ENCODE results near the gene FLNB. TPM values are rescaled to one million over a fixed set of nuclear protein-coding genes. Genes with fewer than 3 reads are reported as not detected.
"Not testable (repeated sequence)": the region's sequence is repeated elsewhere in the genome, so short reads cannot be mapped to it uniquely, and the experiment has no call there.

FLNB gene
- total RNA-seq, 1 donor from 2014 or later = 297 TPM

DNA sequence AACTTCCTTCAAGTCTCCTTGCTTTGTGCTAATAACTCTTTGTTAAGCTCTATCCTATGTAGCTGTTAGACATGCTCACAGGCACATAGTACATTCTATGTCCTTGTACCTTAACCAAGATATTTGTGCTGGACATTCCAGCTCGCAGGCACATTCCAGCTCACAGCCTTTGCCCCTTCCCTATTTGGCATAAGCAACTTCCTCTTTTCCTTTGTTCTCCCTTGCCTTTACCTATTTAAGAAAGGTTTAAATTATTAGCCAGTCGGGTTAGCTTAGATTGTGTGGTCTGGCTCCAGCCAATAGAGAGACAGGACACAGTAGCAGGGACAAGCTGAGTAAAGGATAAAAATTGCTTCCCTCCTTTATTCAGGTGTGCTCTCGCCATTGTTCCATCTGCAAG is 193.2 kb downstream of the FLNB start:
- not testable (repeated sequence) for DNase-seq (ENCODE audit: low read depth in 2 of 2)

DNA sequence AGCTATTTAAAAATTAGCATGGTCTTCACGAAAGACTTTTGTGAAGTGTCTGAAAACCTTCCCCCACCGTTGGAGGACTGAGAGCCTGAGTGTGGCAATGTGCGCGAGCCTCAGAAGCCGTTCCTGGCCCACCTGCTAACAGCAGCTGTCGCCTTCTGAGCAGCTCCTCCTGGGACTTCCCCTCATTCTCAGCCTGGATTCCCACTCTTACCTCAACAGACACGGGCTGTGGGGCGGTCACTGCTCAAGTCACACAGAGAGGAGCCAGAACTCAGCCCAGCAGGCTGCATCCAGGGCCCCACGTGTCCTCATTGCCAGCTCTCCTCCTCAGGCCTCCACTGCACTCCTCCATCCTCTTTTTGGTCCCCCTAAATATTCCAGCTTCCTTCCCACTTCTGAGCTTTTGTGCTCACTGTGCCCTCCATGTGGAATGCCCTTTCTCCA is 194.7 kb downstream of the FLNB start:
- DNase-seq (ENCODE audit: low read depth in 2 of 2) = no peak

DNA sequence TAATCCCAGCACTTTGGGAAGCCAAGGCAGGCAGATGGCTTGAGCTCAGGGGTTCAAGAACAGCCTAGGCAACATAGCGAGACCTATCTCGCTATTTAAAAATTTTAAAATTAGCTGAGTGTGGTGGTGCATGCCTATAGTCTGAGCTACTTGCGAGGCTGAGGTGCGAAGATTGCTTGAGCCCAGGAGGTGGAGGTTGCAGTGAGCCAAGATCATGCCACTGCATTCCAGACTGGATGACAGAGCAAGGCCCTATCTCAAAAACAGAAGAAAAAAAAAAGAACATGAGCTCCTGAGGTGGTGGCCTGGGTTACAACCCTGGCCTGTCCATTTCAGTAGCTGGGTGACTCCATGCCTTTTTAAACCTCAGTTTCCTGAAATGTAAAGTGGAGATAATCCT is 195.3 kb downstream of the FLNB start:
- DNase-seq (ENCODE audit: low read depth in 2 of 2) = no peak

DNA sequence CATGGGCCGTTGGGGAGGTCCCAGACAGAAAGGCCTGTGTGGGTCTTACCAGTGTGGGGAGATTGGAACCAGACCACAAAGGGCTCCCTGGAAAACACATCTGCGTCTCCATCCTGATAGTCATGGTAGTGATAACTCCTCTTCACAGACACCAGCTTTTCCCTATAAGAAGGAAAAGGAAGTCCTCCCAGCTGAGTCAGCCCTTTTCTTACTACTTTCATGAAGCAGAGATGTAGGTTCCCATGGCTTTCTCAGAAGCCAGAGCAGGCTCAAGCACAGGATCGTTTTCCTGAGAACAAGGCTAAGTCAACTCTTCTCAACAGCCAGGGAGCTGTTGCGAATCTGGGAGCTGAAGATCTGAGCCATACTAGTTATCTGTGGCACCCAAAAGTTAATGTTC is 196.5 kb downstream of the FLNB start:
- DNase-seq (ENCODE audit: low read depth in 2 of 2) = no peak

DNA sequence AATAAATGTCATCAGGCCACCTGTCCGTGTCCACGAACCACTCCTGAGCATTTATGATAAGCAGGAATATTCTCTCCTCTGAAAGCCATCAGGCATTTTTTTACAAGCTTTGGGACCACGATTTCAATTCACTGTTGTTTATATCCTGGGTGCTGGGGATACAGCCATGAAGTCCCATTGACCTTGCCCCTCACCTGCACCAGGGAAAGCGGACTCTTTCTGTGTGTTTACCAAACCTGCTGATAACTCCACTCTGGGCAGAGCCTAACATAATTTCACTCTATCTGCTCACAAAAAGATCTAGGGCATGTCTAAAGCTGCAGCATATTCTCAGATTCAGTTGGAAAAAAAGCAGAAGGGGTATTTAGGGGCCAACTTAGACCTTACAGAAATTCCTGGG is 197.8 kb downstream of the FLNB start:
- no peak for DNase-seq (ENCODE audit: low read depth in 2 of 2)

DNA sequence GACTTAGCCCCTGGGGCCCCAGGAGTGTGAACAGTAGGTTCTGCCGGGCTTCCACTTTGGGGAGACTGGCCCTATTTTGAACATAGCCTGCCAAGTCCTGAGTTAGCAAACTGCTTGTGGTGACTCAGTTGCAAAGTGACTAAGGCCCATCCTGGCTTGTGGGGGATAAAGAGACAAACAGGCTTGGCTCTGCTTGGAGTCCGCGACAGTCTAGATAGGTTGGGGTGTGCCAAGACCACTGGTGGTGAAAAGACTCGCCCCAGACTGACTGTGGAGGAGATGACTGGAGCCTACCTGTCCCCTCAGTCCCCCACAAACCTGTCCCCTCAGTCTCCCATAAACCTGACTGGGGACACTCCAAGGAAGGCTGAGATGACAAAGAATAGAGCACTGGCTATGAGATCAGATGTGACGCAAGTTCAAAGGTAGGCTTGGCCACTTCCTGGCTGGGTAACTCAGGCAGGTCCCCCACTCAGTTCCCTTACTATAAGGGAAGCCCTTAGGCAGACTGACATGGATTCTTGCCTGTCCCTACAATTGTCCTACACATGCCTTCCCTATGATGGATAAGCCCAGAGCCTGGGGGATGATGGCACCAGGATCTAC is 198.3 kb downstream of the FLNB start:
- peak in 1 of 2 donors; percentile 30 for DNase-seq (ENCODE audit: low read depth in 2 of 2)

DNA sequence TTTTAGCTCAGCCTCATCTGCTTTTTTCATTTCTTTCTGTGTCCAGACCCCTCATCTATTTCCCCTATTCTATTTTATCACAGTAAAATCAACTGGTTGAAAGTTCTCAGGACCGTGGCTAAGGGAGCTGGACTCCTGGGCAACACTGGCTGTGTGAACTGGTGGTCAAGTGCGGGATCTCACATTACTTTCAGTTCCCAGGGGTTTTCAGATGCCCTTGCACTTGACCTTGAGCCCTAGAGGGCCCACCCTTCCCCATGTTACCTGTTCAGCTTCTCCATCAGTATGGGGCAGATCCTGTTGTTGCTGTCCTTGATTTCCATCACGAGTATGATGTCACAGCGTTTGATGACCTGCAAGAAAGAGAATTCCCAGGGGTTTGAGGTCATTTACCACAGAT is 199.7 kb downstream of the FLNB start:
- DNase-seq (ENCODE audit: low read depth in 2 of 2) = no peak

DNA sequence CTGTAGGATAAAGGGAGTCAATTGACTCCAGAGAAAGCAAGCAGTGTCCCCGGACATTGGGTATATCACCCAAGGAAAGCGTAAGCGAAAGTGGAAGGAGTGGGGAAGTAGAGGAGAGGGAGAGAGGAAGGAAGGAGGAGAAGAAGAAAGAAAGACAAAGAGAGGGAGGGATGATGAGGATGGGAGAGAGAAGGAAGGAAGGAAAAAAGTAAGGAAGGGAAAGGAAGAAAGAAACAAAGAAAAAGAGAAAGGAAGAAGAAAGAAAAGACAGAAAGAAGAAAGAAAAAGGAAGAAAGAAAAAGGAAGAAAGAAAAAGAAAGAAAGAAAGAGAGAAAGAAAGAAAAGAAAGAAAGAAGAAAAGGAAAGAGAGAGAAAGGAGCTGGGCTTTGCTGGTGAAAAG is 201.7 kb downstream of the FLNB start:
- DNase-seq (ENCODE audit: low read depth in 2 of 2) = no peak

DNA sequence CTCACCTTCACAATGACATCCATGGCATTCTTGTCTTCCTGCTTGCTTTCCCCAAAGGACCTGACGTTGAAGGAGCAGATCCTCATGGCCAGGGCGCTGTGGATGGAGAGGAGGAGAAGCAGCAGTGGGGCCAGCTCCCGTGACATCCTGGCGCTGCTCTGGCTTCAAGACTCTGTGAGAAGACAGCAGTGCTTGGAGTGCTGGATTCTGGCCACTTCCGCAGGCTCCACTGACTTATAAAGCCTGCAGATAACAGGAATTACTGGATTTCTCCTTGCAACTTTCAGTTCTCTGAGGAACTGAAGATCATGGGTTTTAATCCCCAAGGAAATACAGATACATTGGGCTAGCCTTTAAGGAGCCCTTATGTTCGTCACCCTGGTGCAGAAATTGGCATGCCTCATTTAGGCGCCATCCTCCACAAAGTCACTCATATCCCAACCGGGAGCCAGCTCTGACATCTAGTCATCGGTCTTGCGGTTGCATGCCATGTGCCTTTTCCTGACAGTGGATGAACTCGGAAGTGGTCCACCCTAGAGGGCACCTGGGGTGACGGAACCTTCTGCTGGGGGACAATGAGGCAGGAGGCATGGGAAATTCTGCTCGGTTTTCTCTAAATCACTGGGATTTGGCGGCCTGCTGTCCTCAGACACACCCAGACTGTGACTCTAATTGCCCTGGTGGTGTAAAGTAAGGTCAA is 202.7 kb downstream of the FLNB start, which contains the start of gene DNASE1L3:
TSS of gene DNASE1L3 (minus strand) at position 212 of the 700 bp plus-strand sequence. CDS start at position 146, 66 bp downstream.
- no peak for DNase-seq (ENCODE audit: low read depth in 2 of 2)

DNA sequence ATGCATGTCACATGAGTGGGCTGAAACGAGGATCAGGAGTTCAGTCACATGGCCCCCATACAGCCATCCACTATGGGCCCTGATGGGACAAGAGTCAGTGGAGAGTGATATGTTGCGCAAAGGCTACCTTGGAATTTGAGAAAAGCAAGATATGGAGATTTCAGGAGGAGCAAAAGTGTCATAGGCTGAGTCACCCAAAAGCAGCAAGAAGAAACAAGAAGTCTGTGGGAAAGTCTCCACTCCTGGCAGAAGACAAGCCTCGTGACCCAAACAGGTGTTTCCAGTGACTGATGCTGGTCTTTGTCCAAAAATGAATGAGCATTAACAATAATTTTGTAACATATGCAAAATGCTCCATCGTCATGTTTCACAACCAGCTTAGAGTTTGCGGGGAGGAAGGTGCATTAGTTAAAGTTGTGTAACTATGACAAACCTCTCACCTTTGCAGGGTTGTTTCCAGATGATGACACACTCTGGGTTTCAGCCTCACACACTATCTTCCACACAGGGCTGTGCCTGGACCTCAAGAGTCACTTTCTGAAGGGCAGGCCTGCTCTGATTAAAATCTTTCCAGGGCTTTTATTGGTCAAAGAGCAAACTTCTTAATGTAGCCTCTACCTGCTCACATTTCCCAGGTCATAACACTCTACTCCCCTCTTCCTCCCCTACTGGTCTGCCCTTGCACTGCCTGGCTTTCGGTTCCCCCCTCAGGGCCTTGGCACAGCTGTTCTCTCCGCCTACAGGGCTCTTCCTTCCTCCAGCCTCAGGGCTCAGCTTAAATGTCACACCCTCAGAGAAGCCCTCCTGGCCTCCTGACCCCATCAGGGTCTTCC is 206.5 kb downstream of the FLNB start:
- DNase-seq (ENCODE audit: low read depth in 2 of 2) = peak in 1 of 2 donors; percentile 28

DNA sequence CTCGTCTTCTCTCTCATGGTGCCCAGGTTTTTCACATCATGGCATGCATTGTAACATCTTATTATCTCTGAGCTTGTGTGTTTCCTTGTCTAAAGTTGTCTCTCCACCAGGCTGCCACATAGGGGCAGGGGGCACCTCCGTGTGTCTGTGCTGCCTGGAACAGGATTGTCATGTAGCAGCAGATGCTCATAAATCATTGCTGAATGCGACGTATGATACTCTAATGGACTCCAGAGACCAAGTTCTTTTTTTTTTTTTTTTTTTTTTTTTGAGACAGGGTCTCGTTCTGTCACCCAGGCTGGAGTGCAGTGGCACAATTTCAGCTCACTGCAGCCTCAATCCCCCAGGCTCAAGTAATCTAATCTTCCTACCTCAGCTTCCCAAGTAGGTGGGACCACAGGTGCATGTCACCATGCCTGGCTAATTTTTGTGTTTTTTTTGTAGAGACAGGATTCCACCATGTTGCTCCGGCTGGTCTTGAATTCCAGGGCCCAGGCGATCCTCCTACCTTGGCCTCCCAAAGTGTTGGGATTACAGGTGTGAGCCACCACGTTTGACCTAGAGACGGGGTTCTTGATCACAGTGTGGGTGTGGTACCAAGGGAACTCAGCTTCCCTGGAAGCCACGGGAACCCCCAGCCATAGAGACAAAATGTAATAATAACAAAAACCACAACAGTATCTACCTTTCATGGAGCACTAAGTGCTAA is 207.2 kb downstream of the FLNB start:
- DNase-seq (ENCODE audit: low read depth in 2 of 2) = no peak

DNA sequence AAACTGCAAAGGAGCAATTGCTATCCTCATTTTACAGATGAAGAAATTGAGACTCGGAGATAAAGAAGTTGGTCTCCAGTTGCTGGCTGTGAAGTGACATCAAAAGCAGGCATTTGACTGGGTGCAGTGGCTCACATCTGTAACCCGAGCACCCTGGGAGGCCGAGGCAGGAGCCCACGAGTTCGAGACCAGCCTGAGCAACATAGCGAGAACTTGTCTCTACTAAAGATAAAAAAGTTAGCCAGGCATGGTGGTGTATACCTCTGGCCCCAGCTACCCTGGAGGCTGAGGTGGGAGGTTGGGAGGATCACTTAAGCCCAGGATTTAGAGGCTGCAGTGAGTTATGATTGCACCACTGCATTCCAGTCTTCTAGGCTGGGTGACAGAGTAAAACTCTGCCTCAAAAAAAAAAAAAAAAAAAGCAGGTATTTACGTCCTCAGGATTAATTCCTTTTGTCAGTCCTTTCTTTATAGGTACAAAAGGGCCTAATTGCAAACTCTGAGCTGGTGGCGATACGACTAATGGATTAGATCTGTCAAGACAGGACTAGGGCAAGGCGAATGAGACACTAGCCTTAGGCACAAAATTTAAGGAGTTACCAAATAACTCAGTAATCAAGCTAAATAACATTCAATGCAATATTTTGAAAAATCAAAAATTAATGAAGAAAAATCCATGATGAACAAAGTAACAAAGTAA is 208.4 kb downstream of the FLNB start:
- no peak for DNase-seq (ENCODE audit: low read depth in 2 of 2)

DNA sequence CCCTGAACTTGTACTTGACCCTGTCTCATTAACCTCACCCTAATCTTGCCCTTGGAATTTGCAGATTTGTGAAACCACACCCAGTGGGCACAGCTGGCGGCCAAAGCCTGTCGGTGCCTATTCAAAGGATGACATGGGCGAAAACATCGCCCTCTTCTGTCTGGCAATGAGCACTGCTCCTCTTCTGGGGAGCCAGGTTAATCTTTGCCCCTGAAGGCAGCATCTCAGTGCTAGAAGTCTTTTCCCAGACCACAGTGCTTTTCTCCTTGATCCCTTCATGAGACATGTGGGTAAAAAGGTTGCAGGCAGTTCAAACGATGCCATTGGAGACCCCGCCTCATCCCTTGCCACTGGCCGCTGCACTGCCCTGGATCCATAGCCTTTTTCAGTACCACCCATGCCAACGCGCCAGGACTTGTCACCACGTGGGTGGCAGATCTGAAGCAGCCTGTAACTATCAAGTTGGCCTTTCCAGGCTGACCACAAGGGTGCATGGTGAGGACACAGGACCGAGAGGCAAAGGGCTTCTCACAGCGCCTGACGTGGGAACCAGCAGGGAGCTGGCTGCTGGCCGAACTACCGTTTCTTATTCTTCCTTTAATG is 209.1 kb downstream of the FLNB start:
- peak; percentile 53 to 71 for DNase-seq (ENCODE audit: low read depth in 2 of 2)

DNA sequence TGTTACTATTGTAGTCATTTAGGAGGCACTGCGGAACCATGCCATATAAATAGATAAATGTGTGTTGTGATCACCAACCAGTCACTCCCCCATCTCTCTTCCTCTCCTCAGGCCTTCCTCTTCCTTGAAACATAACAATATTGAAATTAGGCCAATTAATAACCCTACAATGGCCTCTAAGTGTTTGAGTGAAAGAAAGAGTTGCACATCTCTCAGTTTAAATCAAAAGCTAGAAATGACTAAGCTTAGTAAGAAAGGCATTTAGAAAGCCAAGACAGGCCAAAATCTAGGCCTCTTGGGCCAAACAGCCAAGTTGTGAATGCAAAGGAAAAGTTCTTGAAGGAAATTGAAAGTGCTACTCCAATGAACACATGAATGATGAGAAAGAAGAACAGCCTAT is 210.7 kb downstream of the FLNB start:
- DNase-seq (ENCODE audit: low read depth in 2 of 2) = no peak

Other genes starting within 250 kb of the FLNB start
- 3.0 and 6.4 TPM in 2 replicates for gene DNASE1L3, start 202.6 kb downstream of the FLNB start, total RNA-seq
- gene ABHD6, start 229.4 kb downstream of the FLNB start, total RNA-seq = 15.0 and 28.7 TPM in 2 replicates